NB4 (cell line): Measurements from ENCODE around the gene IFNL1.

Experiments
- DNase-seq: peaks from one replicate; pipeline ENCODE4 v3.0.0; 2010; ENCODE audit warnings: low read depth
- H3K4me3 ChIP-seq: one replicate; pipeline ENCODE4 v1.5.1; 2011; ENCODE audit warnings: mild to moderate bottlenecking, low read depth, low read length, moderate library complexity
- MYC ChIP-seq: IDR thresholded peaks from 2 replicates; pipeline ENCODE4 v1.6.1; 2011; ENCODE audit warnings: low read depth, low read length
- POLR2A ChIP-seq: IDR thresholded peaks from 2 replicates; pipeline ENCODE4 v1.6.1; 2011; ENCODE audit warnings: mild to moderate bottlenecking; ENCODE audit not compliant: insufficient read length; ENCODE audit errors: extremely low read depth
- TF ChIP-seq, protein P1 (sequence below): IDR thresholded peaks from 2 replicates; pipeline ENCODE4 v1.6.1; 2011; ENCODE audit warnings: low read depth, low read length
- TF ChIP-seq, protein P2 (sequence below): IDR thresholded peaks from one replicate; pipeline ENCODE4 v1.5.1; 2012; ENCODE audit warnings: low read depth, low read length

Gene IFNL1

DNA sequence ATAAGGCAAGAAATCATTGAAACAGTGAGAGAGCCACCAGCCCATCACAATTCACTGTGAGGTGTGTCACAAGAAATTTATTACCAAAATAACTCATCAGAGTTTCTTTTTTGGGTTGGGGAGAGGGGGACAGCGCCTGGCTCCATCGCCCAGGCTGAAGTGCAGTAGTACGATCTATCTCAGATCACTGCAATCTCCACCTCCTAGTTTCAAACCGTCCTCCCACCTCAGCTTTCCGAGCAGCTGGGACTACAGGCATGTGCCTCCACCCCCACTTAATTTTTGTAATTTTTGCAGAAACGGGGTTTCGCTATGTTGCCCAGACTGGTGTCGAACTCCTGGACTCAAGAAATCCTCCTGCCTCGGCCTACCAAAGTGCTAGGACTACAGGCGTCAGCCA, 3.6 kb downstream of the IFNL1 start:
- no peak overlapping the region for H3K4me3 ChIP-seq
- TF ChIP-seq, protein P1, sequence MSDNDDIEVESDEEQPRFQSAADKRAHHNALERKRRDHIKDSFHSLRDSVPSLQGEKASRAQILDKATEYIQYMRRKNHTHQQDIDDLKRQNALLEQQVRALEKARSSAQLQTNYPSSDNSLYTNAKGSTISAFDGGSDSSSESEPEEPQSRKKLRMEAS, result no peak
- TF ChIP-seq MYC, result no peak
- TF ChIP-seq POLR2A, result no peak
- TF ChIP-seq, protein P2, sequence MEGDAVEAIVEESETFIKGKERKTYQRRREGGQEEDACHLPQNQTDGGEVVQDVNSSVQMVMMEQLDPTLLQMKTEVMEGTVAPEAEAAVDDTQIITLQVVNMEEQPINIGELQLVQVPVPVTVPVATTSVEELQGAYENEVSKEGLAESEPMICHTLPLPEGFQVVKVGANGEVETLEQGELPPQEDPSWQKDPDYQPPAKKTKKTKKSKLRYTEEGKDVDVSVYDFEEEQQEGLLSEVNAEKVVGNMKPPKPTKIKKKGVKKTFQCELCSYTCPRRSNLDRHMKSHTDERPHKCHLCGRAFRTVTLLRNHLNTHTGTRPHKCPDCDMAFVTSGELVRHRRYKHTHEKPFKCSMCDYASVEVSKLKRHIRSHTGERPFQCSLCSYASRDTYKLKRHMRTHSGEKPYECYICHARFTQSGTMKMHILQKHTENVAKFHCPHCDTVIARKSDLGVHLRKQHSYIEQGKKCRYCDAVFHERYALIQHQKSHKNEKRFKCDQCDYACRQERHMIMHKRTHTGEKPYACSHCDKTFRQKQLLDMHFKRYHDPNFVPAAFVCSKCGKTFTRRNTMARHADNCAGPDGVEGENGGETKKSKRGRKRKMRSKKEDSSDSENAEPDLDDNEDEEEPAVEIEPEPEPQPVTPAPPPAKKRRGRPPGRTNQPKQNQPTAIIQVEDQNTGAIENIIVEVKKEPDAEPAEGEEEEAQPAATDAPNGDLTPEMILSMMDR, result no peak
- DNase-seq, result no peak

DNA sequence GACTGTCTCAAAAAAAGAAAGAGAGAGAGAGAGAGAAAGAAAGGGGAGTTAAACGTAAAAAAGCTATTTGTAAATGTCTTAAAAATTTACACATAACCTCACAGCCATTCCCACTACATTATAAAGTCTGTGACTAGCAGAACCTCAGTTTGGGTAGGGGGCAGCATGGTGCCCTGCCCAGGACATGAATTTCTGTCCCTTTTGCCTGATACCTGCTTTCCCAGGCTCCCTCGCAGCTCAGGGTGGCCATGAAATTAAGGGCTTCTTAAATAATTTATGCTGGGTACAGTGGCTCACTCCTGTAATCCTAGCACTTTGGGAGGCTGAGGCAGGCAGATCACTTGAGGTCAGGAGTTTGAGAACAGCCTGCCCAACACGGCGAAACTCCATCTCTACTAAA, 4.8 kb downstream of the IFNL1 start:
- no peak overlapping the region for H3K4me3 ChIP-seq
- no peak for DNase-seq
- TF ChIP-seq POLR2A, result no peak
- TF ChIP-seq, protein P1, result no peak

DNA sequence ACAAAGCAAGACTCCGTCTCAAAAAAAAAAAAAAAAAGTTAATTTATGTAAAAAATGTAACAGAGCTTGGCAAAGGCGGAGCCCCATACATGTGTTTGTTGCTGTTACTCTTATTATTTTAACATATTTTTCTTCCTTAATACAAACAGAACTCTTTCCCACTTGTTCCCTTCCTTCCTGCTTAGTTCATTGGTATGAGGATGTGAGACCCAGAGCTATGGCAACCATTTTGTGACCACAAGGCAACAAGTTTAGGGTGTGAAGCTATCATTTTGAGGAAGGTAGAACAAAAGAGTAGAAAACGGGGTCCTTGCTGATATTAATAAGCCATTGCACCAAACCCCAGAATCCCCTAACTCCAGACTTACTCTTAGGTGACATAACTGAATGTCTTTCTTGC, 5.4 kb downstream of the IFNL1 start:
- TF ChIP-seq, protein P2, result no peak
- TF ChIP-seq POLR2A (no peak), MYC (no peak)
- TF ChIP-seq, protein P1, result no peak
- H3K4me3 ChIP-seq, result no peak overlapping the region
- no peak for DNase-seq

DNA sequence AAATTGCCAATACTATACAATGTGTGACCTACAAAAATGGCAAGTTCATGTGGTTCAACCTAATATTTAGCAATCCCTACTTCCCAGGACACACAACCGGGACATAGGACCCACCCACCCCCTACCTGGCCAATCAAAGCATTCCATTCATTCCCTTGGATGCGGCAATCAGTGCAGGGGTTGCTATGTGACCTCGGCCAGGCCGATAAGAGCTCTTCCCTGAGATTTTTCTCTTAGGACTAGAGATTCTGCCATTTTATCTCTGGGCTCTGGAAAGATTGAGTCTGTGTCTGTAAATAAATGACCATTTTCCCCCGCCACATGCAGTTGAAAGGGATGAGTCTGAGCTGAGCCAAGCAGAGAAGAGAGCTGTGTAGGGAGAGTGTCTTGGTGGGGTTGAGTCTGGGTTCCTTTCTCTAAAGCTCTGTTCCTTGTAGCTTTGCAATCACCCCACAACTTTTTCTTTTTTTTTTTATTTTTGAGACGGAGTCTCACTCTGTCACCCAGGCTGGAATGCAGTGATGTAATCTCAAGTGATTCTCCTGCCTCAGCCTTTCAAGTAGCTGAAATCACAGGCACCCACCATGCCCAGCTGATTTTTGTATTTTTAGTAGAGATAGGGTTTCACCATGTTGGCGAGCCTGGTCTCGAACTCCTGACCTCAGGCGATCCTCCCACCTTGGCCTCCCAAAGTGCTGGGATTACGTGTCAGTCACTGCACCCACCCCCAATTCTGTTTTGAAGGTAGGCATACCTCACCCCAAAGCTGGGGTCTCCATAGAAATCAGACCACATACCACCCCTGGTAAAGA, 7.4 kb downstream of the IFNL1 start:
- TF ChIP-seq POLR2A (no peak), MYC (no peak)
- TF ChIP-seq, protein P1, result no peak
- TF ChIP-seq, protein P2, result no peak
- DNase-seq, result no peak
- no peak overlapping the region for H3K4me3 ChIP-seq

DNA sequence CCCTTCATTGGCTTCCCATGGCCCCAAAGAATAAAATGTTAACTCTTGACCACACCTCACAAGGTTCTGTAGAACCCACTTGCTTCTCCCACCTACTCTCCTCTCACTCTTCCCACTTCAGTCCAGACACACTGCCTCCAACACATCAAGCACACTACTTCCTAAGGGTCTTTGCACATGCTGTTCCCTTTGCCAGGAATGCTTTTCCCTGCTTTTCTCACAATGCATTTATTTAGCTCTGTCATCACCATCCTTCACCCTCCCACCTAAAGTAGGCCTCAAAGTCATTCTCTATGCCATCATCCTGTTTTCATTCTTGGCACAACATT, 7.9 kb downstream of the IFNL1 start:
- no peak for DNase-seq
- H3K4me3 ChIP-seq, result no peak overlapping the region
- TF ChIP-seq, protein P1, result no peak
- TF ChIP-seq POLR2A (no peak), MYC (no peak)
- TF ChIP-seq, protein P2, result no peak

DNA sequence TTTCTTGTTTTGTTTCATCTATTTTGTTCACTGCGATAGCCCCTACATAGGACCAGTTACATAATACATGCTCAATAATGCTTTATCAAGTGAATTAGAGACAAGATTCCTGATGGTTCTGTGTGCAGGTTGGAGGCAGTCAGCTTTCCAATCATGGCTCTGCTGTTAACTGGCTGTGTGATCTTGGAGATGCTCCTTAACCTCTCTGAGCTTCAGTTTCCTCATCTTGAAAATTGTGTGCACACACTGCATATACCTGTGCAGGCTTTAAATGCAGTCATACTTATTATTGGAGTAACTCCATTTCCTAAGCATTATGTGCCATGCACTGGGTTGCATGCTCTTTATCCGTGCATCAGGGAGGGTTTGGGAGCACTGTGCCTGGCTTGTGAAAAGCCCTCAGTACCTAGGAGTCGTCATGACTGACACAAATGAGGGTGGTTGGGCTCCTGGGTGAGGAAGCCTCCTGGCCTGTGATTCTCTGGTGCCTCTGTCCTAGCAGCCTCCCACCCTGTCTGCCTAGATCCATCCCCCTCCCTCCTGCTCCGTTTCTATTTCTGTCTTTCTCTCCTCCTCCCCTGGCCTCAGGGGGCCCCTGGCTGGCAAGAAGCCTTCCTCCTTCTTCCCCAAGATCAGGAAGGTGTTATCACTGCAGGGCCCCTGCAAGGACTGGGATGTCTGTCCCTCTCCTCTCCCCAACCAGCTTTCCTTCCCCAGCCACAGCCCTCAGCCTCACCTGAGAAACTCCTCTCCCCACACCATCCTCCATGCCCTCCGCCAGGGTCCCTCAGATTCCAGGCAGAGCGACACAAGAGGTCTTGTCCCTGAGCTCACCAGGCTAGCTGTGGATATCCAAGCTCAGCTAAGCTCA, 8.7 kb downstream of the IFNL1 start:
- no peak overlapping the region for H3K4me3 ChIP-seq
- TF ChIP-seq, protein P1, result no peak
- TF ChIP-seq, protein P2, result no peak
- no peak for TF ChIP-seq MYC
- no peak for TF ChIP-seq POLR2A
- no peak for DNase-seq
